Hepatocyte (in vitro differentiated cells): ENCODE measurements around the gene EGLN3. TPM values are rescaled to one million over a fixed set of nuclear protein-coding genes. Genes with fewer than 3 reads are reported as not detected.

Experiments used
- DNase-seq: peaks from one replicate; pipeline ENCODE4 v3.0.0-alpha.2; 2016; ENCODE audit warnings: low spot score
- H2AFZ ChIP-seq: fragments of 200-600 bp; sonication (generic); 2 replicates; pipeline ENCODE4 v1.6.0; 2016; ENCODE audit warnings: antibody characterized with exemption, mild to moderate bottlenecking
- H3K27ac ChIP-seq: fragments of 200-600 bp; sonication (generic); 2 replicates; pipeline ENCODE4 v1.5.1; 2016; ENCODE audit warnings: mild to moderate bottlenecking
- H3K27me3 ChIP-seq: fragments of 200-600 bp; sonication (generic); 2 replicates; pipeline ENCODE4 v1.6.1; 2016
- H3K36me3 ChIP-seq: fragments of 200-600 bp; sonication (generic); replicated peaks from 2 replicates; pipeline ENCODE4 v1.5.1; 2016; ENCODE audit warnings: low read depth; ENCODE audit not compliant: insufficient read depth
- H3K4me1 ChIP-seq: fragments of 200-600 bp; sonication (generic); 2 replicates; pipeline ENCODE4 v1.5.1; 2016; ENCODE audit warnings: mild to moderate bottlenecking, moderate library complexity; ENCODE audit not compliant: insufficient read depth
- H3K4me2 ChIP-seq: fragments of 200-600 bp; sonication (generic); 2 replicates; pipeline ENCODE4 v1.6.0; 2016
- H3K4me3 ChIP-seq: fragments of 200-600 bp; sonication (generic); 2 replicates; pipeline ENCODE4 v1.5.1; 2016; ENCODE audit warnings: mild to moderate bottlenecking
- H3K79me2 ChIP-seq: fragments of 200-600 bp; sonication (generic); 2 replicates; pipeline ENCODE4 v1.6.0; 2017; ENCODE audit warnings: mild to moderate bottlenecking
- H3K9me2 ChIP-seq: fragments of 200-600 bp; sonication (generic); replicated peaks from 2 replicates; pipeline ENCODE4 v1.6.0; 2017; ENCODE audit warnings: mild to moderate bottlenecking; ENCODE audit not compliant: insufficient read depth
- H3K9me3 ChIP-seq: fragments of 200-600 bp; sonication (generic); 2 replicates; pipeline ENCODE4 v1.5.1; 2016; ENCODE audit warnings: low read depth, mild to moderate bottlenecking
- H4K20me1 ChIP-seq: fragments of 200-600 bp; sonication (generic); 2 replicates; pipeline ENCODE4 v1.6.0; 2016; ENCODE audit warnings: mild to moderate bottlenecking; ENCODE audit not compliant: insufficient read depth, poor library complexity, severe bottlenecking
- CTCF ChIP-seq: fragments of 200-600 bp; sonication (generic); IDR thresholded peaks from 2 replicates; pipeline ENCODE4 v1.5.1; 2016; ENCODE audit warnings: antibody characterized with exemption, mild to moderate bottlenecking; ENCODE audit not compliant: poor library complexity
- EZH2 ChIP-seq: fragments of 200-600 bp; sonication (generic); IDR thresholded peaks from 2 replicates; pipeline ENCODE4 v1.6.1; 2016; ENCODE audit warnings: antibody characterized with exemption, mild to moderate bottlenecking, borderline replicate concordance
- EZH2phosphoT487 ChIP-seq: fragments of 200-600 bp; sonication (generic); IDR thresholded peaks from one replicate; pipeline ENCODE4 v1.6.1; 2018; ENCODE audit warnings: antibody characterized with exemption, mild to moderate bottlenecking, low read depth, moderate library complexity; ENCODE audit not compliant: unreplicated experiment, severe bottlenecking
- WGBS: methylation state at CpG from one replicate; pipeline ENCODE4 v1.1.6; 2016; ENCODE audit warnings: low lambda C conversion rate; ENCODE audit errors: missing lambda C conversion rate; 5-methylcytosine and 5-hydroxymethylcytosine counted together
- polyA plus RNA-seq: library from polyadenylated mRNA; unstranded; fragments of >200 nt; fragmentation: Nextera tagmentation; extraction: Ambion mirVana; gene quantifications from 2 replicates; pipeline ENCODE4 v1.2.1, GENCODE V29; 2016
- total RNA-seq: library from RNA; depleted of rRNA; stranded (reverse); fragments of >200 nt; gene quantifications from 2 replicates; pipeline ENCODE4 v1.2.3, GENCODE V29; 2014

Gene EGLN3
- total and polyA plus RNA-seq, 2 experiments from 2014 or later: 11.9 to 17.2 TPM

- whole genome bisulfite sequencing: 15% methylated on average over 11 of the region's 11 CpGs
- no peak overlapping the region for H3K27ac ChIP-seq
- H2AFZ ChIP-seq: peak overlapping the region; percentile 43
- no peaks in the 10 kb centered on the region for H3K9me2 ChIP-seq
- DNase-seq: no peak
- H4K20me1 ChIP-seq: peaks cover 4% of the 10 kb centered on the region
- H3K4me1 ChIP-seq: peaks cover 10% of the 10 kb centered on the region
- H3K27me3 ChIP-seq: peaks cover 15% of the 10 kb centered on the region
- H3K4me2 ChIP-seq: peak overlapping the region; percentile 100
- TF ChIP-seq CTCF: no peak
- no peaks in the 10 kb centered on the region for H3K36me3 ChIP-seq
- H3K9me3 ChIP-seq: no peaks in the 10 kb centered on the region
- H3K4me3 ChIP-seq: peak overlapping the region; percentile 56
- H3K79me2 ChIP-seq: peaks cover 16% of the 10 kb centered on the region
These were observed 438 bp upstream of the EGLN3 start for GRCh38 chr14:33951183-33951840.

GRCh38 chr14:33949411-33949893 lies 1.4 kb downstream of the EGLN3 start:
- peak overlapping the region; percentile 13 for H3K4me3 ChIP-seq
- no peak for DNase-seq
- no peak for TF ChIP-seq CTCF
- no peak for TF ChIP-seq EZH2phosphoT487
- no peak for TF ChIP-seq EZH2
- H3K27me3 ChIP-seq: peaks cover 15% of the 10 kb centered on the region
- H3K4me2 ChIP-seq: peak overlapping the region; percentile 100
- WGBS: 19% methylated on average over 9 of the region's 9 CpGs
- peaks cover 10% of the 10 kb centered on the region for H3K4me1 ChIP-seq
- no peak overlapping the region for H3K27ac ChIP-seq
- H3K79me2 ChIP-seq: peaks cover 30% of the 10 kb centered on the region
- no peaks in the 10 kb centered on the region for H3K36me3 ChIP-seq
- no peak overlapping the region for H2AFZ ChIP-seq
- peaks cover 4% of the 10 kb centered on the region for H4K20me1 ChIP-seq
- no peaks in the 10 kb centered on the region for H3K9me2 ChIP-seq
- H3K9me3 ChIP-seq: no peaks in the 10 kb centered on the region

GRCh38 chr14:33948869-33949408 lies 1.9 kb downstream of the EGLN3 start:
- Histone ChIP-seq H4K20me1 (peaks cover 4% of the 10 kb centered on the region), H2AFZ (no peak overlapping the region), H3K27me3 (peaks cover 15% of the 10 kb centered on the region), H3K9me2 (no peaks in the 10 kb centered on the region), H3K79me2 (peaks cover 32% of the 10 kb centered on the region), H3K4me1 (peaks cover 10% of the 10 kb centered on the region), H3K4me2 (peak overlapping the region; percentile 100), H3K4me3 (peak overlapping the region; percentile 13), H3K9me3 (no peaks in the 10 kb centered on the region), H3K36me3 (no peaks in the 10 kb centered on the region), H3K27ac (no peak overlapping the region)
- TF ChIP-seq EZH2phosphoT487: no peak
- TF ChIP-seq EZH2: no peak
- no peak for TF ChIP-seq CTCF
- no peak for DNase-seq
- WGBS: 34% methylated on average over 9 of the region's 9 CpGs
